GM19238 (cell line): ENCODE measurements around the gene DCP1A.
"Not testable (repeated sequence)": the region's sequence is repeated elsewhere in the genome, so short reads cannot be mapped to it uniquely, and the experiment has no call there.

Experiments
- DNase-seq: peaks from one replicate; pipeline ENCODE4 v3.0.0; 2011; ENCODE audit warnings: low spot score; ENCODE audit not compliant: insufficient read length

DCP1A gene

GRCh38 chr3:53328746-53329145 lies 18.6 kb downstream of the DCP1A start:
- no peak for DNase-seq

GRCh38 chr3:53327986-53328385 lies 19.4 kb downstream of the DCP1A start:
- not testable (repeated sequence) for DNase-seq

GRCh38 chr3:53324105-53324504 lies 23.2 kb downstream of the DCP1A start:
- no peak for DNase-seq

- DNase-seq: no peak
These were observed 26.6 kb downstream of the DCP1A start for GRCh38 chr3:53320697-53321096.

- no peak for DNase-seq
These were observed 28.8 kb downstream of the DCP1A start for GRCh38 chr3:53318522-53318921.

DNA sequence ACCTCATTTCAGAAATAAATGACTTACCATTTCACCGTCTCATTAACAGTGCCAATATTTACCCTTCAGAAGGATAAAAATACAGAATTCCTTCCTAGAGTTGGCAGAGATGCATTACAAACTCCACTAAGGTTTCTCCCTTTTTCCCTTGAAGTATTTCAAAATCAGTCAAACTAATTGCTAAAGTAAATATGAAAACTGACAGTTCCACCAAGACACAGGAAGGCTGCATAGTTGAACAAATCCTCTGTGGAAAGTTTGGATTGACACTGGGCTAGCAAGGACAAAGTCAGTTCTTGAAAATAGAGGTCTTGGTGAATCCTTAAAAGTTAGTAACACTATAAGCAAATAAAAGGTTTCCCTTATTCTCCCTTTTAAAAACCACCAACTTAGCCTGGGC lies 34.5 kb downstream of the DCP1A start:
- no peak for DNase-seq

- no peak for DNase-seq
These were observed 35.5 kb downstream of the DCP1A start for GRCh38 chr3:53311882-53312281.

DNA sequence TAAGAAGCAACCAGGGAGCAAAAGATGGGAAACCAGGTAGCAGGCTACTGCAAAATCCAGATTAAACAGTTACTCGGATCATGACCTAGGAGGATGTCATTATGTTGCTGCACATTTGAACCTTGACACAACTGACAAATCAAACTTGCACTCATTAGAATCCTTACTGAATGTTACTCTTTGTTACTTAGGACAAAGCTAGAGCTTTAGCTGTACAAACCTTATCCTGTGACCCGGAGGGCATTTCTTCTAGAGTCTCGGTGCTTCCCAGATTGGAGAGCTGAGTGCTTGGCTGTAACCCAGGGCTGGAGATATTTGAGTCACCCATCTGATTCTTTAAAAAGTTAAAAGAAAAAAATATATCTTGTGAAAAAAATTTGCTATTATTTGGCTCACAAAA lies 43.4 kb downstream of the DCP1A start:
- no peak for DNase-seq

DNA sequence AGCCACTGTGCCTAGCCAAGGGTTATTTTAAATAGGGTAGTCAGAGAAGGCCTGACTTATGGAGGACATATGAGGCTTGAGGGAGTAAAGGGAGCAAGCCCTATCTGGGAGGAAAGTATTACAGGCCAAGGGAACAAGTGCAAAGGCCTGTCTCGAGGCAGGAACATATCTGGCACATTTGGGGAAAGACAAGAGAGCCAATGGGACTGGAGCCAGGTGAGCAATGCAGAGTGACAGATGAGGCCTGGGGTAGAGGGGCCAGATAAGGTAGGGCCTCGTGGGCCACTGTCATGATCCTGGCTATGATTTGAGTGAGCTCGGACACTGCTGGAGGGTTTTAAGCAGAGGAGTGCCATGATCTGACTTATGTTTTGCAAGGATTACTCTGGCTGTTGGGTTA lies 43.8 kb downstream of the DCP1A start:
- DNase-seq: no peak

DNA sequence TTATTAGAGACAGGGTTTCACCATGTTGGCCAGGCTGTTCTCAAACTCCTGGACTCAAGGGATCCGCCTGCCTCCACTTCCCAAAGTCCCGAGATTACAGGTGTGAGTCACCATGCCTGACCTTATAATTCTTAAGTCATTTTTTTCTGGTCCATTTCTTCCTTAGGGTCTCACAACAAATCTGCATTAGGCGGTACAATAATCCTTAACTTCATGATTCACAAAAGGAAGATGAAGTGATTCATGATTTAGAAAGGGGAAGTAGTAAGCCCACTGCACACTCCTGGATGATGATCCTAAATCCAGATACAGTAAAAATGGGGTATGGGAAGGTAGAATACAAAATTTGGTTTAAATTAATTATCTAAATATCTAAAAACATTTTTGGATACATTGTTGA lies 46.5 kb downstream of the DCP1A start:
- DNase-seq: no peak

DNA sequence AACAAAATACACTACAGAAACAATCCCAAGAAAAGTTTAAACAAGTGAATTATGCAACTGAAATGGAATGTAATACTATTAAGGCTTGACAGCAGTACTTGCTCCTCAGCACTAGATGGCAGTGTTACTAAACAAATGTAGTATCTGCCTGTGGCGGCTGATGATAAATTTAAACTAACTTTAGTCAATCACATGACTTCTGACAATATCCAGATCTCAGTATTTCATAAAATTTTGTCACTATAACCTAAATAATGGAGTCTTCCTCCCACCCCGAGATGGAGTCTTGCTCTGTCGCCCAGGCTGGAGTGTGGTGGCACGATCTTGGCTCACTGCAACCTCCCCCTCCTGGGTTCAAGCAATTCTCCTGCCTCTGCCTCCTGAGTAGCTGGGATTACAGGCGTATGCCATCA lies 47.7 kb downstream of the DCP1A start:
- DNase-seq: peak; percentile 27

- no peak for DNase-seq
These were observed 51.9 kb downstream of the DCP1A start for GRCh38 chr3:53295410-53295809.

- no peak for DNase-seq
These were observed 53.5 kb downstream of the DCP1A start for GRCh38 chr3:53293867-53294266.

GRCh38 chr3:53288214-53288613 lies 59.1 kb downstream of the DCP1A start:
- no peak for DNase-seq

- no peak for DNase-seq
These were observed 60.2 kb downstream of the DCP1A start for GRCh38 chr3:53287131-53287629.

DNA sequence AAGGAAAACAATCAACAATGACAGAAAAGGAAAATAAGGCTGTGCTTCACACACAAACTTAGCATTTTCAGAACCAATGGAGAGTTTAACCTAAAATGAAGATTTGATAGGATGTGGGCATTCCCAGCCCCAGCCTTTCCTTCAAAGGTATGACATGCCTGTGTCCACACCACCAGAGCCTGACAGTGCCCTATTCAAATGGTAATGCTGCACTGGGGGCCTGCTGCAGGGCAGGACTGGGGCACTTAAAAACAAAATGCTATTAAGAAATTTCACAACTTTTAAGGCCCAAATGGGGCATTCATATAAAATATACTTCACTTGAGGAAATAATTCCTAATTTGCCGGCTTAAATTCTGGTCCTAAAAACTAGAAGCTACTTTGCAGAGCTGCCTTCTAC lies 60.6 kb downstream of the DCP1A start:
- DNase-seq: no peak

- no peak for DNase-seq
These were observed 64.8 kb downstream of the DCP1A start for GRCh38 chr3:53282581-53282980.

- no peak for DNase-seq
These were observed 68.7 kb downstream of the DCP1A start for GRCh38 chr3:53278667-53279066.

DNA sequence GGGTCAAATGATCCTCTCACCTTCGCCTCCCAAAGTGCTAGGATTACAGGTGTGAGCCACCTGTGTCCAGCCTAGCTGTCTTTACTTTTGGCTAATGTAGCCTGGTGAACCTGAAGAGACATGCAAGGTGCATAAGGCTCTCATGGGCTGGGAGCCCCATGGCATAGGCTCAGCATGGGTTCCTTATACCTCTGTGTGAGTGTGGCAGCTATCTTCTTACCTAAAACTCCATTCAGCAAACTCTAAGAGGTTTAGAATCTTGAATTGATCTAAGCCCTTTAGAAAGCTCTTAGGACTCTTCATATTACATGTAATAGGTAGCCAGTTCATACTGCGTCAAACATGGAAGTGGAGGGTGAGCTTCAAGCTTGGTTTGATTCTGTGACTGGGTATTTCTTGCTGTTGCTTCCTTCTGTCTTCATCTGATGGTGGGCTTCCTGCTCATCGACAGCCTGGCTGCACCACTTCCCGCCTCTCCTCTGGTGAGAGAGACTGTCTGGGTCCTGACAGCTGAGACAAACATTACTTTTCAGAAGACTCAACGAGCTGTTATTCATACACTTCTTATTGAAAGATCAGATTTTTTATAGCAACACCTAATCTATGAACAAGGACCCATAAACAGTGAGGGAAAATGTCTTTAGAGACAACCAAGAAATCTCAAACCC lies 72.3 kb downstream of the DCP1A start:
- no peak for DNase-seq

- no peak for DNase-seq
These were observed 74.1 kb downstream of the DCP1A start for GRCh38 chr3:53273146-53273670.

DNA sequence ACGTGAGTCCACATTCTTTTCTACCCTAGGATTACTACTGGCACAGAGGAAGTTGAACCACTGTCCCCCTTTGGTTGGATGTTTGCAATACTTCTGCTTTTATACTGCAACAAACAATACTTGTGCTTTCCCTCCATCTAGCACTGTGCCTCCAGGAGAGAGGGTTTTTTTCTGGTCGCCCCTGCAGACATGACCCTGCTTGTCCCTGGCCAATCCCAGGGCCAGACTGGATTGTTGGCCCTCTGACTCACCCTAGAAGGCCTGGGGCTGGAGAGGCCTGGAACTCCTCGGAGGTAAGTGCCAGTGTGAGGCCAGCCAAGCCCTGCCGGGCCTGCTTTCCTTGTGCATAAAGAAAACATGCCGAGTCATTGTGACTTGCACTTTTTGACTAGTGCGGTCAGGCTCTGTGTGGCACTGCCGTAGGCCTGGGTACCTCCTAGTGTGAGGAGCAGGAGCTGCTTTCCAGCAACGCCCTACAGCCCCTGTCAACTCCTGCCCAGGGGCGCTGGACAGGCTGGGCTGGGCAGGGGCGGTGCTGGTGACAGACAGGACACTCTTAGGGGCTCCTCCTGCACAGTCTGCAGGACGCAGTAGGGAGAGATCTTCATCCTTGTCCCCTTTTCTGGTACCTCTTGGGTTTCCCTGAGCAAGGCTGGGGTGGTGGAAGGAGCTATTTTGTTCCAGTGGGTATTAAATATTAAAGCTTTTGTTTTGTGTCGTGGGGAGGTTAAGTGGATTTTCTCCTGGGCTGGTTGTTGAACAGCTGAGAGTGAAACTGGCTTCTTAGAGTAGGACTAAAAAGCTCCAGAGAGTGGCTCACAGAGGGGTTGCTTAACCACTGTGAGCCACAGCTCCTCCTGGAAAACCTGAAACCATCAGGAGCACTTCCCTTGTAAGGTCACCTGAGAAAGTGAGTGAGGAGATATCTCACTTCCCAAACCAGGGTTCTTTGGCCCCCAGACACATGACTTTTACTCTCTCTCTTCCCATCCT lies 77.2 kb downstream of the DCP1A start:
- DNase-seq: peak; percentile 37

GRCh38 chr3:53269193-53269592 lies 78.2 kb downstream of the DCP1A start:
- DNase-seq: not testable (repeated sequence)
